ENCODE data around the gene CABLES2.

- TF ChIP-seq ESRRA (IDR thresholded peaks at IDR 0.05; ENCODE audit: borderline replicate concordance, low read depth) (no peak), ZNF124 (CRISPR knock-in tag; IDR thresholded peaks at IDR 0.05) (no peak), NFYB (IDR thresholded peaks at IDR 0.05; ENCODE audit: extremely low read depth, insufficient read length) (no peak)
Observed at GRCh38 chr20:62413896-62414481, 6.9 kb upstream of the CABLES2 start.

All from K562 (cell line).